ENCODE measurements around the gene LRRFIP1. TPM values are rescaled to one million over a fixed set of nuclear protein-coding genes. Genes with fewer than 3 reads are reported as not detected.
A peak's percentile ranks its signal among the peaks of the same experiment; 100 is the strongest.

Gene LRRFIP1
- total RNA-seq, 3 donors from 2014 or later (not counting 1 experiment from before 2014, with no cell fraction given) = 163 to 207 (median 188) TPM

- 66% methylated on average over 12 of the region's 12 CpGs for WGBS (ENCODE audit: insufficient coverage)
- ATAC-seq = no peak
Observed at GRCh38 chr2:237743561-237744269, 116.3 kb downstream of the LRRFIP1 start.

DNA sequence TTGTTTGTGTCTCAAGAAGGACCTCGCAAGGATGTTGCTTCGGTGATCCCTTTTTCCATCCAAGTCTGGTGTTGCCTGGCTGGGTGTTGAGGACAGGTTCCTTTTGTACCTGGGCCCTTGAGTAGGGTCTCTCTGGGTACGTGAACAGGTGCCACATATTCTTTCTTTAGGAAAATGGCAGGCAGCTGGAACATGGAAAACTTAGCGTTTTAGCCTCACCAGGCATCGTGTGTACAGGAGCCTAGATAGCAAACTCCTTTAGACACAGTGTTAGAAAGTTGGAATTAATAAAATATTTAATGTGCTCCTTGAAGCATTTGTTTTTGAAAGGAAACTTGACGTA lies 116.9 kb downstream of the LRRFIP1 start:
- DNase-seq (no peak), ATAC-seq (no peak)
- intact Hi-C loops (cut with micrococcal nuclease) = loop anchor here (2.0 to 5.0 kb wide), 2 partner anchors 52 to 231 kb away; no protein-coding TSS in a partner anchor
- Histone ChIP-seq H3K9me3 (ENCODE audit: control insufficient read depth, insufficient read depth, low read length) (no peaks in the 10 kb centered on the region), H3K4me3 (ENCODE audit: low read length) (no peak overlapping the region), H3K4me1 (ENCODE audit: control insufficient read depth, insufficient read depth, low read length) (peaks cover 13% of the 10 kb centered on the region), H3K27me3 (ENCODE audit: control insufficient read depth, insufficient read depth, low read length) (no peaks in the 10 kb centered on the region), H3K27ac (ENCODE audit: low read length) (no peak overlapping the region), H3K36me3 (ENCODE audit: control insufficient read depth, insufficient read depth, low read length) (peaks cover 24% of the 10 kb centered on the region)
- 94% methylated on average over 6 of the region's 6 CpGs for WGBS (ENCODE audit: insufficient coverage)
- Mint-ChIP-seq H3K27me3 (ENCODE audit: low read depth in 2 of 2) (no peaks in the 10 kb centered on the region), H3K9me3 (no peaks in the 10 kb centered on the region), H3K4me1 (peaks cover 30 to 39% of the 10 kb centered on the region in 2 donors), H3K36me3 (peaks cover 9% of the 10 kb centered on the region), H3K4me3 (no peak overlapping the region), H3K27ac (peak overlapping the region; percentile 85)
- TF ChIP-seq, protein P1, sequence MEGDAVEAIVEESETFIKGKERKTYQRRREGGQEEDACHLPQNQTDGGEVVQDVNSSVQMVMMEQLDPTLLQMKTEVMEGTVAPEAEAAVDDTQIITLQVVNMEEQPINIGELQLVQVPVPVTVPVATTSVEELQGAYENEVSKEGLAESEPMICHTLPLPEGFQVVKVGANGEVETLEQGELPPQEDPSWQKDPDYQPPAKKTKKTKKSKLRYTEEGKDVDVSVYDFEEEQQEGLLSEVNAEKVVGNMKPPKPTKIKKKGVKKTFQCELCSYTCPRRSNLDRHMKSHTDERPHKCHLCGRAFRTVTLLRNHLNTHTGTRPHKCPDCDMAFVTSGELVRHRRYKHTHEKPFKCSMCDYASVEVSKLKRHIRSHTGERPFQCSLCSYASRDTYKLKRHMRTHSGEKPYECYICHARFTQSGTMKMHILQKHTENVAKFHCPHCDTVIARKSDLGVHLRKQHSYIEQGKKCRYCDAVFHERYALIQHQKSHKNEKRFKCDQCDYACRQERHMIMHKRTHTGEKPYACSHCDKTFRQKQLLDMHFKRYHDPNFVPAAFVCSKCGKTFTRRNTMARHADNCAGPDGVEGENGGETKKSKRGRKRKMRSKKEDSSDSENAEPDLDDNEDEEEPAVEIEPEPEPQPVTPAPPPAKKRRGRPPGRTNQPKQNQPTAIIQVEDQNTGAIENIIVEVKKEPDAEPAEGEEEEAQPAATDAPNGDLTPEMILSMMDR (IDR thresholded peaks at IDR 0.05) = no peak

More at GRCh38 chr2:237743561-237744269, 116.3 kb downstream of the LRRFIP1 start:
- Histone ChIP-seq H3K27me3 (ENCODE audit: control insufficient read depth, insufficient read depth, low read length) (no peaks in the 10 kb centered on the region), H3K36me3 (ENCODE audit: control insufficient read depth, insufficient read depth, low read length) (peaks cover 18% of the 10 kb centered on the region), H3K9me3 (ENCODE audit: control insufficient read depth, insufficient read depth, low read length) (no peaks in the 10 kb centered on the region), H3K4me1 (ENCODE audit: control insufficient read depth, insufficient read depth, low read length) (peaks cover 13% of the 10 kb centered on the region), H3K27ac (ENCODE audit: low read length) (peak overlapping the region; percentile 16), H3K4me3 (ENCODE audit: low read length) (no peak overlapping the region)
- TF ChIP-seq, protein P1 (IDR thresholded peaks at IDR 0.05) = no peak
- intact Hi-C loops (cut with micrococcal nuclease) = loop anchor here (2.0 to 5.0 kb wide), 2 partner anchors 51 to 231 kb away; no protein-coding TSS in a partner anchor
- no peaks in the 10 kb centered on the region for H3K9me3 Mint-ChIP-seq
- DNase-seq = peak in 1 of 2 donors; percentile 36
- peaks cover 34 to 44% of the 10 kb centered on the region in 2 donors for H3K4me1 Mint-ChIP-seq
- H3K27ac Mint-ChIP-seq = peak overlapping the region; percentile 85
- H3K27me3 Mint-ChIP-seq (ENCODE audit: low read depth in 2 of 2) = no peaks in the 10 kb centered on the region
- no peak overlapping the region for H3K4me3 Mint-ChIP-seq
- H3K36me3 Mint-ChIP-seq = peaks cover 4% of the 10 kb centered on the region

GRCh38 chr2:237744613-237745249 lies 117.3 kb downstream of the LRRFIP1 start:
- H3K4me1 Mint-ChIP-seq = peaks cover 30 to 40% of the 10 kb centered on the region in 2 donors
- Histone ChIP-seq H3K27me3 (ENCODE audit: control insufficient read depth, insufficient read depth, low read length) (no peaks in the 10 kb centered on the region), H3K9me3 (ENCODE audit: control insufficient read depth, insufficient read depth, low read length) (no peaks in the 10 kb centered on the region), H3K4me3 (ENCODE audit: low read length) (no peak overlapping the region), H3K36me3 (ENCODE audit: control insufficient read depth, insufficient read depth, low read length) (peaks cover 28% of the 10 kb centered on the region), H3K4me1 (ENCODE audit: control insufficient read depth, insufficient read depth, low read length) (peaks cover 13% of the 10 kb centered on the region), H3K27ac (ENCODE audit: low read length) (peak overlapping the region; percentile 31)
- H3K9me3 Mint-ChIP-seq = no peaks in the 10 kb centered on the region
- peaks cover 14% of the 10 kb centered on the region for H3K36me3 Mint-ChIP-seq
- TF ChIP-seq, protein P1 (IDR thresholded peaks at IDR 0.05) = peak; percentile 98
- WGBS (ENCODE audit: insufficient coverage) = 59% methylated on average over 18 of the region's 18 CpGs
- intact Hi-C loops (cut with micrococcal nuclease) = loop anchor here (1.0 to 5.0 kb wide), 4 partner anchors 52 to 232 kb away; no protein-coding TSS in a partner anchor
- H3K27me3 Mint-ChIP-seq (ENCODE audit: low read depth in 2 of 2) = no peaks in the 10 kb centered on the region
- ATAC-seq (peak; percentile 77 to 89 (median 86)), DNase-seq (peak; percentile 75 to 86)
- H3K4me3 Mint-ChIP-seq = no peak overlapping the region
- H3K27ac Mint-ChIP-seq = peak overlapping the region; percentile 76 to 86
